CD1c-positive myeloid dendritic cell (primary cell): ENCODE data around the gene EPHA3.

Source experiments
- DNase-seq: peaks from one replicate; pipeline ENCODE4 v3.0.0-alpha.2; 2016; ENCODE audit errors: extremely low spot score

The EPHA3 gene

DNA sequence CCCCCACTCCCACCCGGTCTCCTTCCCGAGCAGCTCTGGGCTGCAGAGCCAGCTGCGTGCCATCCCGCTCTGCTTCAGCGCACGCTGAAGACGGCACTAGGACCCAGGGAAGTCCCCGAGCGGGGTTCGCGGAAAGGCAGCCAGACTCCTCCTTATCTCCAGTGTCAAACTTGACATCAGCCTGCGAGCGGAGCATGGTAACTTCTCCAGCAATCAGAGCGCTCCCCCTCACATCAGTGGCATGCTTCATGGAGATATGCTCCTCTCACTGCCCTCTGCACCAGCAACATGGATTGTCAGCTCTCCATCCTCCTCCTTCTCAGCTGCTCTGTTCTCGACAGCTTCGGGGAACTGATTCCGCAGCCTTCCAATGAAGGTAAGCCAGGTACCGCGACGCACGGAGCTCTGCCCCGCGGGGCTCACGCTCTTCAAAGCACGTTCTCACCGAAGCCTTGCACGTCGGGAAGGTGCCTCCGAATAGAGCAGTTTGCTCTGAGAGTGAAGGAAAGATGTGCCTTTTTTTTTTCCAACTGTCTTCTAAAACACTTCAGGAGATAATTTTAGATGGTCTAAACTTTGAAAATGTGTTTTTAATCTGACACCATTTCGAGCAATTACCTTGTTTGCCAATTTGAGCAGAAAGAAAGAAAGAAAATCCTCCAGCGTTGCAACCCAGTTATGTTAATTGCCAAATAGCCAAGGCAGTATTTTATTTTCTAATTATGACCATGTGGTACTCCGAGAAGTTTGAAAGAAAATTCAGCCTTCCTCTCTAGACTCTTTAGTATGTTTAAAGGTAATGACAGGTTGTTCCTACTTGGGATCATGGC, at the start of gene EPHA3:
EPHA3 (plus strand) TSS at position 161 of the 830 bp plus-strand sequence; CDS start at position 289, 128 bp downstream.
- DNase-seq, result peak; percentile 26

DNA sequence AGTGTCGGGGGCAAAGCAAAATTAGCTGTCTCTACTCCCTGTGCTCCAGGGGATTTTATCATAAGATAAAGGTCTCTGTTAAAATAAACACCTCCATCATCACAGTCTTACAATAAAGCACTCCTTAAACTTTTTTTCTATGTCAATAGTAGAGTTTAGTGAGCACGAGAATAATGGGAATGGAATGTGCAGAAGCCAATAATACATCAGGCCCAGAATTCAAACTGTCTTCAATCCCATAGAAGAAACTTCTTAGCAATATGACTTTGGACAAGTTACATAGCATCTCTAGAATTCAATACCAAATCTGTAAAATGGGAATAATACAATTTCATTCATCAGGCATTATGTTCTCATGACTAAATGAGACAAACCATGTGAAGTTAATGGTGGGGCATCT, 49.0 kb upstream of the EPHA3 start:
- no peak for DNase-seq

DNA sequence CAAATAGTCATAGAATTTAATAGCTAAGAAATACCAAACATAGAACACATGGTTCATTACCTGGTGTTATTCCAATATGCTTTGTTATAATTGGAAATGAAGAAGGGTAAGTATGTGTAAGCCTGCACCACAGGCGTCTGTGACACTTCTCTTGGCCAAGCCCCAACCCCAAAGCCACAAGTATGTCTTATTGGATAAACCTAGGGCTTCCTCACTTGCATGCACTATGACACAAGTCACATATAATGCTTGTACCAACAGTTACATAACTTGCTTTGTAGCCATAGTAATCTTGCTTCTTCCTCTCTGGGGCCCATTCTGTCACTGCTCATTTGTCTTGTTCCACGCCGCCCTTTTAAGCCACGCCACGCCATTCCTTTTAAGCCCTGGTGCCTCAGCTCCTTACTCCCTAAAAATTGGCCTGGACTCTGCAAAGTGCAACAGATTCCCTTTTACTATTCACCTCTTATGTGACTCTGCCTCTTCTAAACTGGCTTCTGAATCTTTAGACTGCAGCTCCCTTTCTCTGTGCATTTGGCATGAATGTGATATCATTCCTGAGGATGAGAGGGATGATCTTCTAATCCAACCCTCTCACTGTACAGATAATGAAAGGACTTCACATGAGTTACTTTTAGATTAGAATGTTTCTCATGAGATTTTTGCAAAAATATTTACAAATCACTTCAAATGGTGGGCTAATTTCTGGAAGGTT, 48.1 kb upstream of the EPHA3 start:
- no peak for DNase-seq

DNA sequence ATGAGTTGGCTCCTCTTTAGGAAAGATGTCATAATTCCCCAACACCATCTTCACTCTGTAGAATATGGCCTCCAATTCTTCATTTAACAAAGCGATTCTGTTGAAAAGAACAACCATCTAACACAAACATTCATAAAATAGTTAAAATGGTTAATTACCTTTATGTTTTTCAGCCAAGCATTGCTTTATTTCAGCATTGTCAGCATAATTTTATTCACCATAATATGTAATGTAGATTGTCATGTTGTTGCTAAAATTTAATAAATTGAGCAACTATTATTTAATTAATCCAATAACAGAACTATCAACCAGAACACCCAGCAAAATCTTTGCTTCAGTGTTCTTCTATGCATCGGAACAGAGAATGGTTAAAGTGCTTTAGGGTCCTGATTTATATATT, 46.2 kb upstream of the EPHA3 start:
- DNase-seq, result no peak

DNA sequence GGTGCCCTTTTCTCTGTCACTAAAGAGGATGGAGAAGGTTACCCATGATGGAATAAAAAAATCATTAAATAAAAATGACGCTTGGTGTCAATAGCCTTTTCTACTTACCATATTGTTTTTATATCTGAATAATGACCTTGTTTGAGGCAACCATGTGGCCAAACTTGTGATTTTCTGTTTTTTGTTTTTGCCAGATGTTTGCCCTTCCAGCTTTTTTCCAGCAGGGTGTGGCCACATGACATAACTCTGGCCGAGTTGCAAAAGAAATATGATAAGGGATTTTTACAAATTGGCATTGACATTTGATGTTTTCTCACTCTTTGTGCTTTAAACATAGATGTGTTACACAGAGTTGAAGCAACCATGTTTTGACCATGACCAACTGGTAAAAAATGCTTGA, 39.7 kb upstream of the EPHA3 start:
- DNase-seq, result no peak

DNA sequence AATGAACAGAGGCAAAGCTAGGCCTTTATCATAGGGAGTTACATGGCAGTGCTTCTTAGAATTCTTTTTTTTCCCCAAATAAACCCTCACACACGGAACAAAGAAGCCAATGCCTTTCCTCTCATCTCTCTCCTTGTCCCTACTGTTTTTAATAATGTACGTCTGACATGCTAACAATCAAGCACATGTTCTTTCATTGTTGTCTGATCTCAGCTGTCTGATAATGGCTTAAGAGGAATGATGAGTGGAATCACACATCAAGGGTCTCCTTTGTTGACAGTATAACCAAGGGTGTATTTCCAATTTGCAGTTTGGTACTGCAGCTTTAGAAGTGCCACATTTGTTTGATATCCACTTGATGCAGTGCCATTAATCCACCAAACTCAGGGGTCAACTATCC, 34.8 kb upstream of the EPHA3 start:
- DNase-seq, result no peak

DNA sequence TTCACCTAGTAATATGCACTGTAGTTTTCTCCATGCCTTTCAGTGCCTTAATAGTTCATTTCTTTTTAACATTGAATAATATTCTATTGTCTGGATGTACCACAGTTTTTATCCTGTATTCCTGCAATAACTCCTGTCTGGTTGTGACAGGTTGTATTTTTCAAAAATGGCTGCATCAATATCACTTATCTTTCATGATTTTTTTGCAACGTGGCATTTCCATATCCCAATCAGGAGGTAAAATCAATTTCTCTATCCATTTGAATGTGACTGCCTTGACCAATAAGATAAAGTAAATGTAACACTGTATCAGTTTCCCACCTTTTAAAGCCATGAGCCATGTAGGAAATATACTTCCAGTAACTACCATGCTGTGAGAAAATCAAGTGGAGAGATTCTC, 27.5 kb upstream of the EPHA3 start:
- no peak for DNase-seq

DNA sequence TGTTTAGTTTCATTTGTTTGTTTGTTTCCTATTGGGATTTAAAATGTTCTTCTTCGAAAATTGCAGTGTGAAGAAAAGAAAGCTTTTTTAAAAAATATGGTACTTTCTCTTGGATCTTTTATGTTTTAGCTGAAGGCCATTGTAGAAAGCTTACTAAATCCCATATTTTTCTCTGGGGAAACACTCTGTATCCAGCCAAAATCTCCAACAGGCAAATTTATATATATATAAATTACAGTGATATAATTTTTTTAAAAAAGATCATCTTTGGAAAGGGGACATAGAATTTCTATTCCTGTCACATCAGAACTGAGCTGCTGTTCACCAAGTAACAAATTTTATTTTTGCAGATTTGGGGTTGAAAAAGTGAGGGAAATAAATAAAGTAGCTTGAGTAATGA, 19.6 kb upstream of the EPHA3 start:
- no peak for DNase-seq

DNA sequence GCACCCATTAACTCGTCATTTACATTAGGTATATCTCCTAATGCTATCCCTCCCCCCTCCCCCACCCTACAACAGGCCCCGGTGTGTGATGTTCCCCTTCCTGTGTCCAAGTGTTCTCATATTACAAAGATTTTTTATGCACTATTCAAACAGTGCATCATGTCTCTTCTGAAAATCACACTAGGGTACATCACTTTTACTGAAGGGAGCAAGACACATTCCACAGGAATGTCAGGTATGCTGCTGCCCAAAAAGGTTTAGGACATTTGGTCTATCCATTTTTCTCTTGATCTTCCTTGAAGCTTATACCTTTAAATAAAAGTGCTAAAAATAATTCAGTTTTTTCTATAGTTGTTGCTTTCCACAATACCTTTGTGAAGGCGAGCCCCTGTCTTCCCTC, 9.2 kb upstream of the EPHA3 start:
- no peak for DNase-seq

DNA sequence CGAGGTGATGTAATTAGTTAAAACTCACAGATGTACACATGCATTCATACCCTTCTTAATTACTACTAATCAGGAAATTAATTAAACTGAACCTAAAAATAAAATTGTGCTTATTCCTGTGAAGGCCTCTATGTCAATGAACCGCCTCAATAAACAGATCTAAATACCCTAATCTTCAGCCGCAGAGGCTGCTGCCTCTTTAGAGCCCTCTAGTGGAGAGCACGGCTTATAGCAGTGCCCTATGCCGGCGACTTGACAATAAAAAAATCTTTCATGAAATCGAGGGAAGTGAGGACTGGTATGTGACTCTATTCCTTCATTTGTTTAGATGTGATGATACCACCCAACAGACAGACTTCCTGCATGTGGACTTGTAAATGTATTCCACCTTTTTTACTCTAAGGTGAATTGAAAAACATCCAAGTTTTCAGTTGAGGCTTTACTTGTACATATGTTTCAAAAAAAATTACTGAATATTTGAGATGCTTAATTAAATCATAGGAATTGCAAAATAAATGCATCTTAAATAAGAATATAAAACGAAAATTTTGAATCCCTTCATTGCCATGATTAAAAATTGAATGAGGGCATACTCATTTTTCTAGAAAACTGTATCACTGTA, 8.3 kb upstream of the EPHA3 start:
- DNase-seq, result peak; percentile 63

DNA sequence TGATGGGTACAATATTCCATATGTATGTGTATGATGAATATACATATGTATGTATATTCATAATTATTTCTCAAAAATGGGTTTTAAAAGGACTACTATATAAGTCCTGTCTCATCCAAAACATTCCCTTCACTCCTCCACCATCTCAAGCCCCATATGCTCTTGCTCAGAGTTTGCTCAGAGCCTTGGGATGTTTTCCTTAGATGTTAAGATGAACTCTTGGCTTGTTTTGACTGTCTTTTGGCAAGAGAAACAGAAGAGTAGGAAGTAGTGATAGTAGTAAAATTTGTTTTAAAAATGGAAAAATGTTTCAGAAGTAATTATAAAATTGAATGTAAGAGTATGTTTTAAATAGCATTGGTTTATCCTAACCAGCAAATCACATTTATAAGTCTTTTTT, 6.2 kb upstream of the EPHA3 start:
- no peak for DNase-seq

DNA sequence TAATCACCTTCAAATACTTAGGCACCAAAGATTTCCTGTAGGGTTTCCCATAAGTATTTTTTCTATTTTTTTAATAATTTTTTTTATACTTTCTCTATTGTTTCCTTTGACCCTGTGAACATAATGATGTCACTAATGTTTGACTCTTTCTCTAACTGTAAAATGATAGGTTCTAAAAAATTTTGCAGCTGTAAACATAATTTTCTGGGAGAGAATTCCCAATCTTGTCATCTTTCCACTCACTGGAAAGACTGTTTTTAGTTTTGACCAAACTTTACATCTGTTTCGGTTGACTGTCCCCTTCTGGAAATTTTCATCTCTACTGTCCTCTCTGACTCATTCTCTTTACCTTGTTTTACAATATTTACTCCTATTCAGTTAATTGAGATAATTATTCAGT, 5.5 kb upstream of the EPHA3 start:
- no peak for DNase-seq

DNA sequence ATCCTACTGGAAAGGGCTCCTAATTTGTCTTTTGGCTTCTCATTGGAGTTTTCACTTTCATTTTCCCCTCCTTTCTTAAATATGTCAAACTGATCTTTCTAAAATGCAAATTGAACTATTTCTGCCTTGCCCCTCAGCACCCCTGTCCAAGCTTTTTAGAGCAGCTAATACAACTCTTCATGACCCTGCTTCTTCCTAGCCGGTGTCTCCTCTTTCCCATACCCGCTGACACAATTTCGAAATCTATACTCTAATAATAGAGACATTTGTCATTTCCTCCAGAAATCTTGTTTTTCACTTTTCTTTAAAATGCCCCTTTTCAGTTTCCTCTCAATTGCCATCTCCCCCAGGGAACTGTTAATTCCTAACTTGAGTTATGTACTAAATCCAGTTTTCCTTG, 2.9 kb upstream of the EPHA3 start:
- no peak for DNase-seq

DNA sequence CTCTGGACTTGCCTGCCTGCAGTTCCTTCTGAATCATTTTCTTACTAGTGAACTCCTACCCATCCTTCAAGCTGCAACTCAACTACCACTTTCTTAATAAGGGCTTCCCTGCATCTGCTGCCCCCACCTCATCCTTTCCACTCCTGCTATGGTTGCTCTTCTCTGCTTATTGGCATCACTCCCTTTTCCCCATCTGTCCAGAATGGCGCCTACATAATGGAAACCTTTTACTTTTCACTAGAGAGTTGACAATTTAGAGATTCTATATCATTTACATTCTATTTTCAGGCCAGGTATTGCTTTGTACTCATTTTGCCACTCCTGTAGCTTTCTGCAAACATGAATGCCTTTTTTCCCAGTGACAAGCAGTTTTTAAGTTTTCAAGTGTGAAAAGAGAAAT, 1.9 kb upstream of the EPHA3 start:
- no peak for DNase-seq

DNA sequence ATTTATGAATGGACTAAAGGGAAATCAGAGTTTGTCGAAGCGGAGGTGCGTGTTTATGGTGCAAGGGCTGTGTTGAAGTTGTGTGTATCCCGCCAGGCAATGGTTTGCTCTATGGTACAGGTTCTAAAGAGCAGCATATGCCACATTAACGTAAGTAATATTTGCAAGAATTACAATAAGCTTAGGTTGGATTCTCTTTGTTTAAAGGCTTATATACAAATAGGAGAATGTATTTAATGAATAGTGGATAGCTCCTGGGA, 800 bp downstream of the EPHA3 start:
- no peak for DNase-seq

DNA sequence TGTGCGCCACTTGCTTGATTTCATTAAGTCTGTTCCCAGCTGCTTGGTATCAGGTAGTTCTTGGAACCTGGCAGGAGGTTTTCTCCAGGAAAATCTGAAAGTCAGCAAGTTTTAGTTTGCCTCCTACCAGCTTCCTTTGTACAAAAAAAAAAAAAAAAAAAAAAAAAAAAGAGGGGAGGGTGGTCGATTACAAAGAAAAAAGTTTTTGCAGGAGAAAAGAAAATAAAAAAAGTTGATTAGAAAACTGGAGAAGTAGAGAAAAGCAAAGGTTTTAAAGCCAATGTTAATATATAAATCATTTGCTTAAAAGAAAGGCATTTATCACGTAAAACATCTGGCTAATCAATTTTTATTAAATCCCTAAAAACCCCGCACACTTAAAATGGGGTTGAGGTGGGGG, 5.9 kb downstream of the EPHA3 start:
- DNase-seq, result no peak

DNA sequence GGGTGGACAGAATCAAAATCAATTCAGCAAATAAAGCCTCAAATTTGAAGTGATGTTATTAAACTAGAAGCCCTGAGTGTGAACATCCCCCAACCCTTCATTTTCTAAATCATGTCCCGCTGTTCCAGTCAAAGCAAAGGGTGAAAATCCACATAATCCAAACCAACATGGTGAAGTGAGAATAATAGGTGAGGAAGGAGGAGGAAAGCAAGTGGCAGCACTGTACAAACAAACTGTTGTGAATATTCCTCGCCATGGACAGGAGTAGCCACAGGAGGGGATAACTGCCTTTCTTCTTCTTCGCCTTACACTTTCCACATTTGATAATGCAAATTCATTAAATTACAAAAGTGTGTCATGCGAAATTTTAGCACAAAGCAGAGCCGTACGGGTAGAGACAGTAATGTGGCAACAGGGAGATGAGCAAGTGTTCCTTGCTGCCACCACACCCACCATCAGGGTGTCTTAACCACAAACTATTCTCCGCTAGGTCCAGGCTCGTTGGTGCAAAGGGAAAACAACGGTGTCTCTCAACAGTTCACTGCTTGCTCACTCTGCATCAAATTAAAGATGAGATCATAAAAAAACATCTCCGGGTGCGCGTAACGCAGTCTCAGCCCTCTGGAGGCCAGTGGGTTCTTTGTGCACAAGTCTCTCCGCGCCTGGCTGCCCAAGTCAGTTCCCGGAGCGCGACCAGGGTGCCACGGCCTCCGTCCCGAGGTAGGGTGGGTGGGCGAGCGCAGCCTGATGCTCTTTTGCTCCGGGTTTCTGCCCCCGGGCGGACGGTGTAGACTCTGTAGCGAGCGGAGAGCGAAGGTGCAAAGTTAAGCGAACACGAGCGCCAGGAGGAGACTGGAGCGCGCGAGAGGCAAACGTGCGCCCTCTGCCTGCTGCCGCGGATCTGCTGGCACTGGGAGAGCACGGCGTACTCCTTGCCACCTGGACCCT, 6.7 kb downstream of the EPHA3 start:
- no peak for DNase-seq

DNA sequence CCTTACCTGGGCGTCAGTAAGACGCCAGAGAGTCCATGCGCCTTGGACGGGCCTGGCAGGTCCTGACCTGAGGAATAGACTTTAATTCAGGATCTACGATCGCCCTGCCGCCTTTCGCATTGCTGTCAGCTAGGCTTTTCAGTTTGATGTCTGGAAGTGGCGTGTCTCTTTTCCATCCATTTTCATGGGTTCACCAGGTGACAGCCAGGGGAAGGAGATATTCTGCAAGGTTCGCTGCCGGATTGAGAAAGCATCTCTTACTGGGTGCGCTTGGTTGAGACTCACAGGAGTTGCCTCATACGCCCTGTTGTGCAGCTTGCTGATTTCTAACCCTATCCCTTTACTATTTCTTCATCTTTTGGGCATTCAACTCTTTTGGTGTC, 7.4 kb downstream of the EPHA3 start:
- DNase-seq, result no peak

DNA sequence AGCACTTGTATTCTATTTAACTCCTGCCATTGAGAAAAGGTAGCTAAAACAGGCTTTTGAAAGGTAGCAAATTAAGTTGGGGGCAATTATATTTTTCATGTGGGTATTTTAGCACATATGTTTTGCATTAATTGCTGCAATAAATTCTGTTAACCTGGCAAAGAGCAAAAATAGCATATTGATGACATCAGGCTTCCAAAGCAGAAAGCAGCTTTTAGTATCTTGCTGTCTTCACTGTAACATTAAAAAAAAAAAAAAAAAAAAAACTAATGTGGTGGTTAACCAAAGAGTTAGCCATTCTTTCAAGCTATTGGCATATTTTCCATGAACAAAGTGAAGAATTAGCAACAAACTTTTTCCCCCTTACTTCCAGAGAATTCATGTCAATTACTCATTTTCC, 9.1 kb downstream of the EPHA3 start:
- DNase-seq, result no peak

DNA sequence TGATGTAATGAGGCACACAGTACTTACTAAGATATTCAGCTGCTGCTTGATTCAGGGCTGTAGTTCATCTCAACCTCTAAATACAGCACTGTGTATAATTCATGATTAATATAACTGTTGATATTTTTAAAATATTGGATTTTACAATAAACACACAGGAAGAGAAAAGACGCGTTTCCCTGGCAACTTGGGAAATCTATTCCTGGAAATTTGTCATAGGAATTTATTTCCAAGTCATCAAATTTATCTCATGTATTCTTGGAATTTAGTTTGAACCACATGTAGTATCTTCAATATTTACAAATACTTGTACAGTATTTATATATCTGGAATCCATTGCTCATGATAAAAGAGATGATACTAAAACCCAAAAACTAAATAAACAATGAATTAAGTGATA, 30.6 kb downstream of the EPHA3 start:
- no peak for DNase-seq

DNA sequence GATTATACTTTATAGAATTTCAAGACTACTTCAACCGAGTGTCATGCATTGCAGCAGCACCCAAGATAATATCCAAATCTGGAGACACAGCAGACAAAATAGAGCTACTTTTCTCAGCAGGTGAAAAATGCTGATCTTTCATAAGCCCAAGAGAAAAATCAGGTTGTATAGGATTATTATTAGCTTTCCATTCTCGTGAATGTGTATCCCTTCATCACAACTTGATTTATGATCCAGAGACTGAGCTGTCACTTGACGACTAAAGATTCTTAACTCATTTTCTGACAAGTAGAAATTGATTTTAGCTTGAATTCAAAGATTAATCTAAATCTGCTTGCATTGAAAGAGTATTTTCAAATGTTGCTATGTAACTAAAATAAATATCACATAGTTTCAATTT, 32.4 kb downstream of the EPHA3 start:
- DNase-seq, result no peak

DNA sequence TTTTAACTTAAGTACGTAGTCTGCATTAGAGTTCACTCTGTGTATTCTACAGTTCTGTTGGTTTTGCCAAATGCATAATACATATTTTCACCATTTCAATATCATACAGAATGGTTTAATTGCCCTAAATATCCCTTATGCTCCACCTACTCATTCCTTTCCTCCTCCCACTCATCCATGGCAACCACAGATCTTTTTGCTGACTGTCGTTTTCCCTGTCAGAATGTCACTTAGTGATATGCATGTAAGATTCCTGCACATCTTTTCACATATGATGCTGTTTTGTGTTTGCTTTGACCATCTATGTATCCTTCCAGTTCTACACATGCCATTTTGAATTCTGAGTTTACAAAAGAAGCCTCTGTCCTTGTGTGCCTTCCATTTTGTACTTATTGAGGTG, 36.7 kb downstream of the EPHA3 start:
- DNase-seq, result no peak
